ENCODE results near the gene LDB3. TPM values are rescaled to one million over a fixed set of nuclear protein-coding genes. Genes with fewer than 3 reads are reported as not detected.

LDB3 gene
- total and polyA plus RNA-seq, 2 experiments from 2014 or later: 0.05 to 0.11 TPM

DNA sequence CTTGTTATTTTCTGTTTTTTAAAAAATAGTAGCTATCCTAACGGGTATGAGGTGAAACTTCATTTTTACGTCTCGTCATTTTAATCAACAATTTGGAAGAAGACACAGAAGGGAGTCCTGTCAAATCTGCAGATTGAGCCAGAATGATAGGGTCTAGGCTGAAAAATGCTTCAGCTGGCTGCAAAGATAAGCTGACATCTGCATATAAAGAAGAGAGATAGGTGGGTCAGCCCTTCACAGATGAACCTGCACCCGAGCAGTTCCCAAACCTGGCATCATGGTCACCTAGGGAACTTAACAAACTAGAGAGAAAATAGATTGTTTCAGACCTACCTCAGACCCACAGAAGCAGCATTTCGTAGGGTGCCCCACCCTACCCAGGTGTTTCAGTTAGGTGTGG, 52.9 kb downstream of the LDB3 start:
- Histone ChIP-seq H4K20me1 (ENCODE audit: insufficient read depth) (no peaks in the 10 kb centered on the region), H3K4me2 (ENCODE audit: unreplicated experiment) (no peak overlapping the region), H2AFZ (no peak overlapping the region), H3K79me2 (ENCODE audit: insufficient read depth) (no peaks in the 10 kb centered on the region), H3F3A (ENCODE audit: insufficient read depth) (no peaks in the 10 kb centered on the region), H3K9me3 (ENCODE audit: low read depth) (no peaks in the 10 kb centered on the region), H3K4me1 (ENCODE audit: insufficient read depth) (no peaks in the 10 kb centered on the region), H3K9ac (no peak overlapping the region), H3K4me3 (no peak overlapping the region), H3K9me2 (ENCODE audit: insufficient read depth) (no peaks in the 10 kb centered on the region), H3K36me3 (ENCODE audit: low read depth) (no peaks in the 10 kb centered on the region), H3K27ac (no peak overlapping the region), H3K27me3 (replicated peaks; ENCODE audit: insufficient read depth) (no peaks in the 10 kb centered on the region)
- 73 to 76% methylated on average over 5 of the region's 5 CpGs for WGBS, 2 experiments (ENCODE audit: low coverage in 1 of 2, low lambda C conversion rate in 2 of 2, missing lambda C conversion rate in 2 of 2)
- TF ChIP-seq EZH2 (IDR thresholded peaks at IDR 0.05; ENCODE audit: insufficient read depth, poor library complexity, severe bottlenecking) (no peak), EZH2phosphoT487 (IDR thresholded peaks at IDR 0.05; ENCODE audit: insufficient read depth, low read depth) (no peak)
- in situ Hi-C loops (cut with MboI): no loop called here
- DNase-seq: no peak

- TF ChIP-seq EZH2 (IDR thresholded peaks at IDR 0.05; ENCODE audit: insufficient read depth, poor library complexity, severe bottlenecking): no peak
- TF ChIP-seq EZH2phosphoT487 (IDR thresholded peaks at IDR 0.05; ENCODE audit: insufficient read depth, low read depth): no peak
- H3K9ac ChIP-seq: no peak overlapping the region
- no peaks in the 10 kb centered on the region for H4K20me1 ChIP-seq (ENCODE audit: insufficient read depth)
- WGBS, 2 experiments (ENCODE audit: low coverage in 1 of 2, low lambda C conversion rate in 2 of 2, missing lambda C conversion rate in 2 of 2): 76 to 81% methylated on average over 2 of the region's 2 CpGs
- no peak overlapping the region for H3K27ac ChIP-seq
- H3K9me3 ChIP-seq (ENCODE audit: low read depth): no peaks in the 10 kb centered on the region
- in situ Hi-C loops (cut with MboI): no loop called here
- H3K79me2 ChIP-seq (ENCODE audit: insufficient read depth): no peaks in the 10 kb centered on the region
- no peaks in the 10 kb centered on the region for H3F3A ChIP-seq (ENCODE audit: insufficient read depth)
- no peaks in the 10 kb centered on the region for H3K4me1 ChIP-seq (ENCODE audit: insufficient read depth)
- no peak overlapping the region for H3K4me2 ChIP-seq (ENCODE audit: unreplicated experiment)
- H2AFZ ChIP-seq: no peak overlapping the region
- no peaks in the 10 kb centered on the region for H3K9me2 ChIP-seq (ENCODE audit: insufficient read depth)
- H3K36me3 ChIP-seq (ENCODE audit: low read depth): no peaks in the 10 kb centered on the region
- H3K27me3 ChIP-seq (replicated peaks; ENCODE audit: insufficient read depth): no peaks in the 10 kb centered on the region
- H3K4me3 ChIP-seq: no peak overlapping the region
- no peak for DNase-seq
These were observed 54.7 kb downstream of the LDB3 start for GRCh38 chr10:86723009-86723408.

DNA sequence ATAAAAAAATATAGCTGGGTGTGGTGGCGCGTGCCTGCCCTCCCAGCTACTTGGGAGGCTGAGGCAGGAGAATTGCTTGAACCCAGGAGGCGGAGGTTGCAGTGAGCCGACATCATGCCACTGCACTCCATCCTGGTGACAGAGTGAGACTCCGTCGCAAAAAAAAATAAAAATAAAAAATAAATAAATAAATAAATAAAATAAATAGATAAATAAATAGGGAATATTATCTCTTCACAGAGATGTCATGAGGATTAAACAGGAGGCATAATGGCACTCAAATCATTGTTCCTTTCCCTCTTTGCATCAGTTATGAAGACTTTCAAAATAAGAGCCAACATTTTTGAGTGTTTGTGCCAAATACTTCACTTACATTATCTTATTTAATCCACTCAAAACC, 56.1 kb downstream of the LDB3 start:
- no peaks in the 10 kb centered on the region for H4K20me1 ChIP-seq (ENCODE audit: insufficient read depth)
- H3K79me2 ChIP-seq (ENCODE audit: insufficient read depth): no peaks in the 10 kb centered on the region
- no peak for DNase-seq
- H3K27ac ChIP-seq: no peak overlapping the region
- no peaks in the 10 kb centered on the region for H3K9me3 ChIP-seq (ENCODE audit: low read depth)
- H3K36me3 ChIP-seq (ENCODE audit: low read depth): no peaks in the 10 kb centered on the region
- H3F3A ChIP-seq (ENCODE audit: insufficient read depth): no peaks in the 10 kb centered on the region
- H3K9ac ChIP-seq: no peak overlapping the region
- no peaks in the 10 kb centered on the region for H3K4me1 ChIP-seq (ENCODE audit: insufficient read depth)
- H3K27me3 ChIP-seq (replicated peaks; ENCODE audit: insufficient read depth): no peaks in the 10 kb centered on the region
- H3K4me2 ChIP-seq (ENCODE audit: unreplicated experiment): no peak overlapping the region
- H2AFZ ChIP-seq: no peak overlapping the region
- 83 to 86% methylated on average over 6 of the region's 6 CpGs for WGBS, 2 experiments (ENCODE audit: low coverage in 1 of 2, low lambda C conversion rate in 2 of 2, missing lambda C conversion rate in 2 of 2)
- in situ Hi-C loops (cut with MboI): no loop called here
- TF ChIP-seq EZH2 (IDR thresholded peaks at IDR 0.05; ENCODE audit: insufficient read depth, poor library complexity, severe bottlenecking) (no peak), EZH2phosphoT487 (IDR thresholded peaks at IDR 0.05; ENCODE audit: insufficient read depth, low read depth) (no peak)
- H3K4me3 ChIP-seq: no peak overlapping the region
- no peaks in the 10 kb centered on the region for H3K9me2 ChIP-seq (ENCODE audit: insufficient read depth)

DNA sequence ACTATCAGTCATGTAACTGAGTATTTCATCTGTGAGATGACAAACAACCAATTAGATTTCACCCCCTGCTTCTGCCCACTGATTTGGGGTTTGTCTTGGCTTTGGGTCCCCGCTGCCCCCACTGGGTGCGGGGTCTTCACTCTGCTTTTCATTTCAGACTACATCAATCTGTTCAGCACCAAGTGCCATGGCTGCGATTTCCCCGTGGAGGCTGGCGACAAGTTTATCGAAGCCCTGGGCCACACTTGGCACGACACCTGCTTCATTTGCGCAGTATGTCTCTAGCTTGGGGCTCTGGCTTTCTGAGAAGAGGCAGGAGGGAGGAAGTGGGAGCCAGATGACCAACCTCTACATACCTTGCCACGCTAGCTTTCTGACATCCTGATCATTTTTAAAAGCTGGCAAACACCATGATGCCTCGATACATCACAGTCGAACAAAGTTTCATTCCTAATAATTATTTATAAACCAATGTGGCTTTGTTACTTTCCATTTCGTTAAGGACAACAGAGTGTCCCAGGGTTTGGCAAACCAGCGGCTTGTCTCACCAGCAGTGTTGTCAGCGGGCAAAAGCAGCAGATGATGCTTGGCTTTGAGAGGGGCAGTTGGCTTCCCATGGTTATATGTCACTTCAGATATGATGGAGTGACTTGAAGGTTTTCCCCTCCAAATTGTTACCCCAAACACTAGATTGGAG, 57.8 kb downstream of the LDB3 start:
- H3K27me3 ChIP-seq (replicated peaks; ENCODE audit: insufficient read depth): no peaks in the 10 kb centered on the region
- no peaks in the 10 kb centered on the region for H3K36me3 ChIP-seq (ENCODE audit: low read depth)
- H3K4me3 ChIP-seq: no peak overlapping the region
- no peak overlapping the region for H3K27ac ChIP-seq
- no peaks in the 10 kb centered on the region for H3K79me2 ChIP-seq (ENCODE audit: insufficient read depth)
- H2AFZ ChIP-seq: no peak overlapping the region
- no peaks in the 10 kb centered on the region for H3F3A ChIP-seq (ENCODE audit: insufficient read depth)
- no peak overlapping the region for H3K9ac ChIP-seq
- no peak for TF ChIP-seq EZH2 (IDR thresholded peaks at IDR 0.05; ENCODE audit: insufficient read depth, poor library complexity, severe bottlenecking)
- TF ChIP-seq EZH2phosphoT487 (IDR thresholded peaks at IDR 0.05; ENCODE audit: insufficient read depth, low read depth): no peak
- H3K4me1 ChIP-seq (ENCODE audit: insufficient read depth): no peaks in the 10 kb centered on the region
- H3K9me3 ChIP-seq (ENCODE audit: low read depth): no peaks in the 10 kb centered on the region
- DNase-seq: no peak
- no peak overlapping the region for H3K4me2 ChIP-seq (ENCODE audit: unreplicated experiment)
- in situ Hi-C loops (cut with MboI): no loop called here
- no peaks in the 10 kb centered on the region for H3K9me2 ChIP-seq (ENCODE audit: insufficient read depth)
- 85 to 88% methylated on average over 14 of the region's 14 CpGs for WGBS, 2 experiments (ENCODE audit: low coverage in 1 of 2, low lambda C conversion rate in 2 of 2, missing lambda C conversion rate in 2 of 2)
- H4K20me1 ChIP-seq (ENCODE audit: insufficient read depth): no peaks in the 10 kb centered on the region

DNA sequence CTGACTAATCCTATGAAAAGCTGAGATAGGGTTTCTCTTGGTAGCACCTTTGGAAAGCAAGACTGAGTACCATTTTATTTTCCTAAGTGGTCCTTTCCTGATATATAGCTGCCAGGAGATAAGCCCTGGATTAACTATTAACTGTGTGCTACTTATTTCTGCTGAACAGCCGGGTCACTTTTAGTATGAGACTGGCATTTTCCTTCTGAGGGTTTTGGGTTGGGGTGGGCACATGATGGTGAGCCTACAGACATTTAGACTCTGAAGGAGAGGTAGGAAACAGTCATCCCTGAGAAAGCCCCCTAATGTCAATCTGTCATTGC, 58.3 kb downstream of the LDB3 start:
- Histone ChIP-seq H3K4me3 (no peak overlapping the region), H2AFZ (no peak overlapping the region), H3K9me3 (ENCODE audit: low read depth) (no peaks in the 10 kb centered on the region), H3K4me2 (ENCODE audit: unreplicated experiment) (no peak overlapping the region), H3K4me1 (ENCODE audit: insufficient read depth) (no peaks in the 10 kb centered on the region), H3K36me3 (ENCODE audit: low read depth) (no peaks in the 10 kb centered on the region), H3K27me3 (replicated peaks; ENCODE audit: insufficient read depth) (no peaks in the 10 kb centered on the region), H3K27ac (no peak overlapping the region), H3K9me2 (ENCODE audit: insufficient read depth) (no peaks in the 10 kb centered on the region), H3K79me2 (ENCODE audit: insufficient read depth) (no peaks in the 10 kb centered on the region), H3K9ac (no peak overlapping the region), H3F3A (ENCODE audit: insufficient read depth) (no peaks in the 10 kb centered on the region), H4K20me1 (ENCODE audit: insufficient read depth) (no peaks in the 10 kb centered on the region)
- no peak for DNase-seq
- in situ Hi-C loops (cut with MboI): no loop called here
- no peak for TF ChIP-seq EZH2 (IDR thresholded peaks at IDR 0.05; ENCODE audit: insufficient read depth, poor library complexity, severe bottlenecking)
- TF ChIP-seq EZH2phosphoT487 (IDR thresholded peaks at IDR 0.05; ENCODE audit: insufficient read depth, low read depth): no peak
- 65 to 88% methylated on average over 1 of the region's 1 CpG for WGBS, 2 experiments (ENCODE audit: low coverage in 1 of 2, low lambda C conversion rate in 2 of 2, missing lambda C conversion rate in 2 of 2)
